CD4-positive, alpha-beta T cell treated with Interleukin-6 for 4 hours (primary cell): Measurements from ENCODE around the gene ANKRD44.

ENCODE experiments used
- DNase-seq: peaks from one replicate; pipeline ENCODE4 v3.0.0-alpha.2; 2020; ENCODE audit warnings: mixed read lengths

ANKRD44 gene

DNA sequence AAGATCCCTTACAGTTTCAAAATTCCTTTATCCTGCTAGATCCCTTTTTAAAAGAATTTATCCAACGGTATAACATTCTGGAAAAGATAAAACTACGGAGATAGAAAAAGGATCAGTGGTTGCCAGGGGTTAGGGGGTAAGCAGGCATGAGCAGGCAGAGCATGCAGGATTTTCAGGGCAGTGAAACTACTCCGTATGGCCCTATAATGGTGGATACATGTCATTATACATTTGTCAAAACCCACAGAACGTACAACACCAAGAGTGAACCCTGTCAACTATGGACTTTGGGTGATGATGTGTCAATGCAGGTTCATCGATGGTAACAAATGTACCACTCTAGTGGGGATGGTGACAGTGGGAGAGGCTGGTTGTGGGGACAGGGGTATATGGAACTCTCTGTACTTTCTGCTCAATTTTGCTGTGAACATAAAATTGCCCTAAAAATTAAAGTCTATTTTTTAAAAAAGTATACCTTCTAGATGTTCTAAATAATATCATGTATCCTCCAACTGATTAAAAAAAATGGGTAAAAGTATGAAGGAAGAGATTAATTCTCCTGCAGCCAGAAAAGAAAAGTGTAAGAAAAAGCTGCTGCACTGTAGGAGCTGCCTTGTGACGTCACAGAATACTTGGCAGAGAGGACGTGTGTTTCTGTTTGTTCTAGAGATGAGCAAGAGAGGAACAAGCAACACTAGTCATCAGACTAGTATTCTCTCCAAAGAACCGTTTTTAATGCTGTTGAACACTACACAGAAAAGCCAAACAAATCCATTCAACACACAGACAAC is 23.6 kb downstream of the ANKRD44 start:
- DNase-seq: peak; percentile 67

GRCh38 chr2:197285361-197285760 is 25.2 kb downstream of the ANKRD44 start:
- no peak for DNase-seq

DNA sequence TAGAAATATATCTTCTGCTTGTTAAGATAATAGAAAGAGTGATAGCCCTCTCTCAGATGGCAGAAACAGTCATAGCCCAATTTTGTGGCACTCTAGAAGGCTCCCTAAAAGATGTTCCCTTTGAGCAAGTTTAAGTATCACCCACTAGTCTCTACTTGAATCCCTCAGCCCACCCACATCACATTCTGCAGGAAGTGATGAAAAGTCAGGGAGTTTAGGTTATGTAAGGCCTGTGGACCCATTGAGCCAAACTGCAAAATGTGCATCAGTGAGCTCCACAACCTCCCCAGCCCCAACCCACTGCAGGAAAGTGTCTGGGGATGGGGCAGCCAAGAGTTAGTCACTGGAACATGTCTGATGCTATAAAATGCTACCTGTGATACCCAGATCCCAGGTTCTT is 25.6 kb downstream of the ANKRD44 start:
- DNase-seq: peak; percentile 30

DNA sequence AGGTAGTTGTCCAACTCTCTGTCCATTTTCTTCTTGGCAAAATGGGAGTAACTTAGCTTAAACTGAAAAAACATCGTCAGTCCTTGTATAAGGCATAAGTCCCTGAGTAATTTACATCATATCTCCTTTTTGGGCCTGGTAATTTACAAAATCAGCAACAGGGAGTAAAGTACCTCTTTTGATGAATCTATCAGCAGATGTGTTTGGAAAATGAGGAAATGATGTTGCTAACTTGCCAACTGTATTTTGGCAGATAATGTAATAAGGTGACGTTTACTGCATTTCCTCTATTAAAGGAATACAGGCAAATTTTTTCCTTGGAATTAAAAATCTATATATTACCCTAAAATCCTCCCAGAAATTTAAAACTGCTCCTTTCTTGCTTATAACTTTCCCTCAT is 29.2 kb downstream of the ANKRD44 start:
- DNase-seq: no peak

DNA sequence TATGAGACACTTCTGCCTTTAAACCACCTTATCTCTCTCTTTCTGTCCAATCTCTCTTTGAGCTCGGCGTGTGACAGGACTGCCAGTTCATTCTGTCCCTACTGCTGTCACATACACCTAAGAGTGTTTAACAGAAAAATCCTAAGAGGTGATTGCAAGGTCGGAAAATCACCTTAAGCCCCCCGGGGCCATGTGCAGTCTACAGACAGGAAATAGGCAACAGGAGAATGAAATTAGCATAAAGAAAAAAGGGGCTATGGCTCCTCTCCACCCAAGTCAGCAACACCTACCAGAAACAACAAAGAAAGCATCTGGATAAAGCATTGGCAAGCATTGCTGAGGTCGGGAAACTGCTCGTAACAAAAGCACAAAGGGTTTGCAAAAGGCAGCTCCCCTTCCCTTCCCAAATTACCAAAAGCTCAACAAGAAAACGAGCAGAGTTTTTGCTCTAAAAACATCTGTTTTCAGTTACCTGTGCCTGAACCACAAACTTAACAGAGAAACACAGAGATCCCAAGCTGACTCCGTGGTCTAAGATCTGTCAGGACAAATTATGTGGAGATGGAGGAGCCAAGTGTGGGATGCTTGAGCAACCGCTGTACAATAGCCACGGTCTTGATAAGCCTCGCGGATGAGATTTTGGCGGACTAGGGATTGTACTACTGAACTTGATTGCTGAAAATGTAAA is 30.4 kb downstream of the ANKRD44 start:
- DNase-seq: no peak

GRCh38 chr2:197278799-197279763 is 31.5 kb downstream of the ANKRD44 start:
- DNase-seq: no peak

DNA sequence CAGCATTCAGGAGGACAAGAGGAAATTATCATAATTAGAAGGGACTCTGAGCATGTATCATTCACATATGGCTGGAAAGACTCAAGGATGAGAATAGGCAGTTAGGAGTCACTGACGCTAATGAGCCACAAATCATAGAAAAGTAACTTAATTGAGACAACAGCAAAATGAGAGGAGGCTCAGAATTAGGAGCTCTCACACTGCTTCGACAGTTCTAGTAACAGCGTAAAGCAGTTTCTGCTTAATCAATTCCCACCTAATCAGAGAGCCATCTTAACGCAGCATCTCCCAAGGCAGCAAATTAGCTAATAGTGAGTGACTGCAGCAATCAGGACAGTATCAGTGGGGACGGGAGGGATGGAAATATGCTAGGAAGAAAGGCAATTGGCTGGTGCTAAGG is 32.8 kb downstream of the ANKRD44 start:
- DNase-seq: no peak

DNA sequence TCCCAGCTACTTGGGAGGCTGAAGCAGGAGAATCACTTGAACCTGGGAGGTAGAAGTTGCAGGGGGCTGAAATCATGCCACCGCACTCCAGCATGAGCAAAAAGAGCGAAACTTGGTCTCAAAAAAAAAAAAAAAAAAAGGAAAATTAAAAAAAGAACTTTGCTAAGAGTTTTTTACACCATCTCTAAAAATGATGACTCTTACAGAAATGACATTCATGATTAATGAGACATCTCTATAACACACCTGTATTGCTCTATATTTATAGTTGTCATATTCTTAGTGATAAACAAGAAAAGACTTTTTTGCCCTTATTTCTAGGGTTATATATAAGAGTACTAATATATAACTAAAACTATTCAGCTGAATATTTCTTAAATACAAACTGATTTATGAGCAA is 34.4 kb downstream of the ANKRD44 start:
- no peak for DNase-seq

DNA sequence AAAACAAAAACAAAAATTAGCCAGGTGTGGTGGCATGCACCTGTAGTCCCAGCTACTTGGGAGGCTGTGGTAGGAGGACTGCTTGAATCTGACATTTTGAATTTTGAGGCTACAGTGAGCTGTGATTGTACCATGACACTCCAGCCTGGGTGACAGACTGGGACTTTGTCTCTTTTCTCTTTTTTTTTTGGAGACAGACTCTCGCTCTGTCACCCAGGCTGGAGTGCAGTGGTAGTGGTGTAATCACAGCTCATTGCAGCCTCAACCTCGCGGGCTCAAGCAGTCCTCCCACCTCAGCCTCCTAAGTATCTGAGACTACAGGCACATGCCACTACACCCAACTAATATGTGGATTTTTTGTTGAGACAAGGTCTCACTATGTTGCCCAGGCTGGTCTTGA is 35.6 kb downstream of the ANKRD44 start:
- no peak for DNase-seq

- no peak for DNase-seq
These were observed 36.2 kb downstream of the ANKRD44 start for GRCh38 chr2:197274349-197274748.

DNA sequence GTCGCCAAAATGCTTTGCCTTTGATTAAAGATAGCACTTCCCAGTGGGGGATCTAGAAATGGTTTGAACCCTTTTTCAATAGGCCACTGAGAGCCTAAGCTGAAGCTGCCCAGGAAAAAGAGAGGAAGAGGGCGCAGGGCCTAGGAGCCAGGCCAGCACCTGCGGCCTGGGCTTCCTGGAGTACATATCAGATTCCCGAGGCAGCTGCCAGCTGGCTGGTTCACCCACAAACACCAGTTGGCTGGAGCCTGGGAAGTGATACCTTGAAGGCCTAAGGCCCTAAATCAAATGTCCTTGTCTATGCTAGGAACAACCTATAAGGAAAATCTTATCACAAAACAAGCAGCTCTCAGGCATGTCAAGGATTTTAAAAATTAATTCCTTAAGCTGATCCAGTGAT is 37.1 kb downstream of the ANKRD44 start:
- no peak for DNase-seq

DNA sequence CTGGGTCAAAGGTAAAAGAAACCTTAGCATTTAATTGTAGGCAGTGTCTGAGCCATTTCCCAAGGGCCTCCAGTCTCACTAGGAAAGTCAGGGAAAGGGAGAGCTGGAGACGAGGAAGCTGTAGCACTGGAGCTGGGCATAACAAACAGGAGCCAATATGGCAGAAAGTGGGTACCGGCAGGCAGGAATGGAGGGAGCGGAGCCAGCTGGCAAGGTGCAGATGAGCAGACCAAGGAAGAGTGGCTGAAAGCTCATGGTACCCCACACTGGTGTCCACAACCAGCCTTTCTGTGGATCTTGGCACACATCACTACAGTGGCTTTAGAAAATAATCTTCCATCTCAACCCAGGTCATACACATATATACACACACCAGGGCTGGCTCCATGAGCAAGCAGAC is 40.0 kb downstream of the ANKRD44 start:
- no peak for DNase-seq

DNA sequence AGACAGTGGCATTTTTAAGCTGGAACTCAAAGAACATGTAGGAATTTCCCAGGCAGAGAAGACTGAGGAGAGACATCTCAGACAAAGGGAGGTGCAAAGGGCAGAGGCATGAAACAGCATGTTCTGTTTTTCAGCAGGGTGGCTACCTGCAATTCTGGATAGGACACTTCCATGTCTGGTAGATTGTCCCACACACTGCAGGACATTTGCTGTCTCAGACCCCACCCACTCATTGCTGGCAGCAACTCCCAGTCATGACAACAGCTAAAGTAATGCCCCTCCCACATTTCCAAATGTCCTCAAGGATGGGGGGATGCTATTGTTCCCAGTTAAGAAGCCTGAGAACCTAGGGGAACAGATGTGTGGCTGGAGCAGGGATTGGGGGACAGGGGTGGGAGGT is 40.8 kb downstream of the ANKRD44 start:
- DNase-seq: no peak

GRCh38 chr2:197268786-197269584 is 41.6 kb downstream of the ANKRD44 start:
- peak; percentile 30 for DNase-seq

DNA sequence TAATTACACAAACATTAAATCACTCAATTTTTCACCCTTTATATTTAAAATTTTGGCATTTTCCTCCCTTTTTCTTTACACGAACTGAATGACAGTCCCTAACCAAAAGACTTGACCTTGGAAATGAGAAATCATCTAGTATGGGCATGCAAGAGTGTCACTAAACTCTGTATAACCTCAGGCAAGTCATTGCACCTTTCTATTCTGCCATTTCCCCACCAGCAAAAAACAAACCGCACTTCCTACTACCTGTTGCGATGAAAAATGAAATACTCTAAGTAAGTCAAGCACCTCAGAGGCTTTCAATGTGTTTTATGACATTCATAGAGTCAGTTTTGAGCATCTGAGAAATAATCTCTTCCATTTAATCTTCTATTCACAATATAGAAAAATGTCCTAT is 44.1 kb downstream of the ANKRD44 start:
- peak; percentile 45 for DNase-seq

DNA sequence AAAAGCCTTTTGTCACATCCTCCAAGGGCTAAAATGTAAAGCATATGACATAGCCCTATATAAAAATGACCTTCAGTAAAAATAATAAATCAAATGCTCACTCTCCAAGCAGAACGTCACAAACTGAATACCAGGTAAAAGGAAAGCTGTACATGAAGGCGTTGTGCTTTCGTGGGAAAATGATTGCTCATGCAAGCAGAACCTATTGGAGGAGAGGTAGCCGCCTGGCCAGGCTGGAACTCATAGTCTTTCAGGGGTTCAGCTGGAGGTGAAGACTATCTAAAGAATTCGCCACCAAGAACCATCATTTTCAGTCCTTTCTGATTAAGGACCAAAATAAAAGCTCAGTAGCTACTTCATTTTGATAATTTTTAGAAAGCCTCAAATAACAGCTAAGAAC is 44.7 kb downstream of the ANKRD44 start:
- DNase-seq: no peak

DNA sequence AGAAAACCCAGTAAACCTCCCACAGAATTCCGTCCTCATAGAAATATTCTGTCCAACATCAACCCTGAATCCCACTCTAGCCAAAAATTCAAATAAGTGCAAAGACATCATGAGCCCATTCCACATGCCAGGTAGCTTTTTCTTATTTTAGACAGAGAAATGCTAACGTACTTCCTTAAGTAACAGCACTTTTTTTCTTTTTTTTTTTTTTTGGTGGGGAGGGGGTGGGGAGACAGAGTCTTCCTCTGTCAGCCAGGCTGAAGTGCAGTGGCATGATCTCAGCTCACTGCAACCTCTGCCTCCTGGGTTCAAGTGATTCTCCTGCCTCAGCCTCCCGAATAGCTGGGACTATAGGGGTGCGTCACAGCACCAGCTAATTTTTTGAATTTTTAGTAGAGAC is 45.5 kb downstream of the ANKRD44 start:
- peak; percentile 37 for DNase-seq

DNA sequence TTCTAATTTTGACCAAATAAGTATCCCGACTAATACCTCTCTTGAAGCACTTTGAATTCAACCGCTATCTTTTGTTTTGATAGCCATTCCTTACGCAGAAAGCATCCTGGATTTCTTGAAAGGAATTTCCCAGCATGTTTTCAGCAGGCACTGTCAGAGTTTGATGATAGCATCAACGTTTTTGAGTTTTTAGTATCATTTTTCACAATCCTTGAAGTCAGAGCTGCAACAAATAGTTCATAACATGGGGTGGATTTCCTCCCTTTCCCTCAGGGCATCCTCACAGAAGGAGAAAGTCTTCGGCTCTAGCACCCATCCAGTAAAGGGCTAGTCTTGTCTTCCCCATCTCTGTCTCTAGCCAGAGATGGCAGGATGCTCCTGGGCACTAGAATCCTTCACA is 46.2 kb downstream of the ANKRD44 start:
- no peak for DNase-seq

- no peak for DNase-seq
These were observed 47.5 kb downstream of the ANKRD44 start for GRCh38 chr2:197263077-197263476.

DNA sequence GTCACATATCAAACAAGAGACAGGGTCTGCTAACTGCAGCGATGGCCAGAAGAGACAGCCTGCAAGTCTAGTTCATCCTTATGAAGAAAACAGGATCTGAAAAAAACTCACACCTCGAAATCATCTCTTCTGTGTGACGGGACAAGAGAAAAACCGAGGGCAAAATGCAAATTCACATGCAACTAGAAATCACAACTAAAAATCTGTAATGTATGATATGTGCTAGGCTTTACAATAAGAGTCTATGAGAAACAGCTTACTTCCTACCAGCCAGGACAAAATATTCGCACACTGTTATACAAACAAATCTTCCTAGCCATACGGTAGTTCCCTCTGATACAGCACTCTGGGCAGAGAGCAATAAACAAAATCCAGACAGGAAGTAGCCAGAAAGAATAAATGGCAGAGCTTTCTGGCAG is 48.8 kb downstream of the ANKRD44 start:
- DNase-seq: no peak

- no peak for DNase-seq
These were observed 51.0 kb downstream of the ANKRD44 start for GRCh38 chr2:197259470-197259999.

DNA sequence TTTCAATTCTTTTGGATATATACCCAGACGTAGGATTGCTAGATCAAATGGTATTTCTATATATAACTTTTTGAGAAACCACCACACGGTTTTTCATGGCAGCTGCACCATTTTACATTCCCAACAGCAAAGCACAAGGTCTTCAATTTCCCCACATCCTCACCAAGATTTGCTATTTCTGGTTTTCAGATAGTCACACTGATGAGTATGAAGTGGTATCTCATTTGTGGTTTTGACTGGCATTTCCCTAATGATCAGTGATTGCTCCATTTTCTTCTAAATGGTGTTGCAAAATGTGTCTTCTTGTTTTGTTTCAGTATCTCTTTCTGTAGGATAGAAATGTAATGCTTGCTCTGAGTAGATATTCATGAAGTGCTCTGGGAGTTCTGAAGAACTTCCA is 52.0 kb downstream of the ANKRD44 start:
- DNase-seq: no peak
